Bronchial epithelial cell (primary cell): ENCODE results near the gene USP15. TPM values are rescaled to one million over a fixed set of nuclear protein-coding genes. Genes with fewer than 3 reads are reported as not detected.
"Not testable (repeated sequence)": the region's sequence is repeated elsewhere in the genome, so short reads cannot be mapped to it uniquely, and the experiment has no call there.

ENCODE experiments used
- DNase-seq: peaks from one replicate; pipeline ENCODE4 v3.0.0-alpha.2; 2010; ENCODE audit warnings: low read depth
- FAIRE-seq: peaks from 2 replicates; lab custom pipeline; 2011; peaks lifted over from hg19 to GRCh38; lab: Jason Lieb, UNC
- H3K27me3 ChIP-seq: 2 replicates; pipeline ENCODE4 v1.5.1; 2011; ENCODE audit warnings: low read length; ENCODE audit not compliant: control insufficient read depth, insufficient read depth
- H3K36me3 ChIP-seq: 2 replicates; pipeline ENCODE4 v1.5.1; 2011; ENCODE audit warnings: low read length; ENCODE audit not compliant: control insufficient read depth, insufficient read depth
- H3K4me3 ChIP-seq: 2 replicates; pipeline ENCODE4 v1.5.1; 2011; ENCODE audit warnings: mild to moderate bottlenecking, low read depth, low read length, control low read depth
- total RNA-seq: library from RNA; depleted of rRNA; stranded (reverse); fragments of >200 nt; gene quantifications from 2 replicates; pipeline ENCODE4 v1.2.1, GENCODE V29; 2014
- TF ChIP-seq, protein P1 (sequence below): IDR thresholded peaks from 2 replicates; pipeline ENCODE4 v1.5.1; 2011; ENCODE audit warnings: mild to moderate bottlenecking, moderate library complexity, low read length, control low read depth, inconsistent platforms; ENCODE audit not compliant: insufficient read depth, severe bottlenecking

USP15 gene
- total RNA-seq, 1 donor from 2014 or later: 56.3 TPM

GRCh38 chr12:62438098-62438692, 178.0 kb downstream of the USP15 start:
- Histone ChIP-seq H3K4me3 (no peak overlapping the region), H3K27me3 (no peaks in the 10 kb centered on the region), H3K36me3 (no peaks in the 10 kb centered on the region)
- TF ChIP-seq, protein P1, sequence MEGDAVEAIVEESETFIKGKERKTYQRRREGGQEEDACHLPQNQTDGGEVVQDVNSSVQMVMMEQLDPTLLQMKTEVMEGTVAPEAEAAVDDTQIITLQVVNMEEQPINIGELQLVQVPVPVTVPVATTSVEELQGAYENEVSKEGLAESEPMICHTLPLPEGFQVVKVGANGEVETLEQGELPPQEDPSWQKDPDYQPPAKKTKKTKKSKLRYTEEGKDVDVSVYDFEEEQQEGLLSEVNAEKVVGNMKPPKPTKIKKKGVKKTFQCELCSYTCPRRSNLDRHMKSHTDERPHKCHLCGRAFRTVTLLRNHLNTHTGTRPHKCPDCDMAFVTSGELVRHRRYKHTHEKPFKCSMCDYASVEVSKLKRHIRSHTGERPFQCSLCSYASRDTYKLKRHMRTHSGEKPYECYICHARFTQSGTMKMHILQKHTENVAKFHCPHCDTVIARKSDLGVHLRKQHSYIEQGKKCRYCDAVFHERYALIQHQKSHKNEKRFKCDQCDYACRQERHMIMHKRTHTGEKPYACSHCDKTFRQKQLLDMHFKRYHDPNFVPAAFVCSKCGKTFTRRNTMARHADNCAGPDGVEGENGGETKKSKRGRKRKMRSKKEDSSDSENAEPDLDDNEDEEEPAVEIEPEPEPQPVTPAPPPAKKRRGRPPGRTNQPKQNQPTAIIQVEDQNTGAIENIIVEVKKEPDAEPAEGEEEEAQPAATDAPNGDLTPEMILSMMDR: peak; percentile 54
- no peak for FAIRE-seq
- peak; percentile 38 for DNase-seq

GRCh38 chr12:62446754-62447452, 186.7 kb downstream of the USP15 start:
- no peak for DNase-seq
- Histone ChIP-seq H3K4me3 (no peak overlapping the region), H3K36me3 (no peaks in the 10 kb centered on the region), H3K27me3 (no peaks in the 10 kb centered on the region)
- no peak for FAIRE-seq
- TF ChIP-seq, protein P1: no peak

GRCh38 chr12:62448436-62448835, 188.2 kb downstream of the USP15 start:
- FAIRE-seq (no peak), DNase-seq (no peak)
- H3K27me3 ChIP-seq: no peaks in the 10 kb centered on the region
- H3K36me3 ChIP-seq: no peaks in the 10 kb centered on the region
- H3K4me3 ChIP-seq: no peak overlapping the region
- TF ChIP-seq, protein P1: no peak

- not testable (repeated sequence) for H3K36me3 ChIP-seq, H3K27me3 ChIP-seq, FAIRE-seq, H3K4me3 ChIP-seq, DNase-seq
Observed at GRCh38 chr12:62455429-62455828, 195.2 kb downstream of the USP15 start.

DNA sequence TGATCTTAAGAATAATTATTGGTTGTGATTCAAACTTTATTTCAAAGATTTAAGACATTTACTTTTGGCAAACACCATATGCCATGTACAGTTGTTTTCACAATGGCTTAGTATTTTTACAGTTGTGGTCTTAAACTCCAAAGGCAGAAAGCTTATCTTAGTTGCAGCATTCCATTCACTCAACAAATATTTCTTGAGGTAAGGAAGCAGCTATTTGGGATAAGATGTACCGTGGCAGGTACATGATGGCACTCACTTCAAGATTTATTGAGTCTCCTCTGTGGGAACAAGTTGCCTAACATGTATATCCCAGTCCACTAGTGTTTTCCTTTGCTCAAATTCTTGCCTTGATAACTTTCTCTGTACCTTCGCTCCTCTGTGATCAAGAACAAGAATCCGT, 198.4 kb downstream of the USP15 start:
- DNase-seq: no peak
- Histone ChIP-seq H3K36me3 (no peaks in the 10 kb centered on the region), H3K4me3 (no peak overlapping the region), H3K27me3 (no peaks in the 10 kb centered on the region)
- TF ChIP-seq, protein P1: no peak
- FAIRE-seq: no peak

DNA sequence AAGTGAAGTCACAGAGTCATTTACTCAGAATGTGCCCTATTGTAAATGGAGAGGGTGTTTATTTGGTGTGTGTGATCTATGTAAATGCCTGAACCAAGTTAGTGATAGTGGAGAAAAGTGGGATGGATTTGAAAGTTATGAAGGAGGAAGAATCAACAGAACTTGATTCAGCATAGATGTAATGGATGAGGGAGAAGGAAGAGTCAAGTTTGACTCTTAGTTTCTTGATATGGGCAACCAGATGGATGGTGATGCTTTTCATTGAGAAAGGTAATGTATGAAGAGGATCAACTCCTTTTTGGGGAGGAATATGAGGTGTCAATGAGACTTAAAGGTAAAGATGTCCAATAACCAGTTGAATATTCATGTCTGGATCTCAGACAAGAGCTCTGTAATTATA, 199.8 kb downstream of the USP15 start:
- H3K4me3 ChIP-seq: no peak overlapping the region
- H3K27me3 ChIP-seq: no peaks in the 10 kb centered on the region
- FAIRE-seq (no peak), DNase-seq (no peak)
- TF ChIP-seq, protein P1: no peak
- H3K36me3 ChIP-seq: no peaks in the 10 kb centered on the region

DNA sequence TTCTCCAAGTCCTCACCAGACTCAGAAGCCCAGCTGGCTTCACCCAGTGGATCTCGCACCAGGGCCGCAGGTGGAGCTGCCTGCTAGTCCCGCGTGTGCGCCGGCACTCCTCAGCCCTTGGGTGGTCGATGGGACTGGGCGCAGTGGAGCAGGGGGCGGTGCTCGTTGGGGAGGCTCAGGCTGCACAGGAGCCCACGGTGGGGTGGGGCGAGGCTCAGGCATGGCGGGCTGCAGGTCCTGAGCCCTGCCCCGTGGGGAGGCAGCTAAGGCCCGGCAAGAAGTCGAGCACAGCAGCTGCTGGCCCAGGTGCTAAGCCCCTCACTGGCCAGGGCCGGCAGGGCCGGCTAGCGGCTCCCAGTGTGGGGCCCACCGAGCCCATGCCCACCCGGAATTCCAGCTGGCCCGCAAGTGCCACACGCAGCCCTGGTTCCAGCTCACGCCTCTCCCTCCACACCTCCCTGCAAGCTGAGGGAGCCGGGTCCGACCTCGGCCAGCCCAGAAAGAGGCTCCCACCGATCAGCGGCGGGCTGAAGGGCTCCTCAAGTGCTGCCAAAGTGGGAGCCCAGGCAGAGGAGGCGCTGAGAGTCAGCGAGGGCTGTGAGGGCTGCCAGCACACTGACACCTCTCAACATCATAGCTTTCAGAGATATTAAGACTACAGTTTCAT, 201.1 kb downstream of the USP15 start:
- not testable (repeated sequence) for DNase-seq, FAIRE-seq, H3K27me3 ChIP-seq, H3K36me3 ChIP-seq, H3K4me3 ChIP-seq

- not testable (repeated sequence) for H3K4me3 ChIP-seq, DNase-seq, H3K36me3 ChIP-seq
Observed at GRCh38 chr12:62463252-62463651, 203.0 kb downstream of the USP15 start.

More at GRCh38 chr12:62463252-62463651, 203.0 kb downstream of the USP15 start:
- not testable (repeated sequence) for H3K27me3 ChIP-seq, FAIRE-seq
